ENCODE data around the gene FADS1. TPM values are rescaled to one million over a fixed set of nuclear protein-coding genes. Genes with fewer than 3 reads are reported as not detected.

The FADS1 gene
- total RNA-seq, 3 donors from 2014 or later (not counting 1 experiment from before 2014, with no cell fraction given) = 9.3 to 17.2 (median 10.2) TPM

GRCh38 chr11:61842528-61842820, 25.7 kb upstream of the FADS1 start:
- Mint-ChIP-seq H3K27ac (no peak overlapping the region), H3K4me1 (peaks cover 0 to 6% of the 10 kb centered on the region in 2 donors), H3K9me3 (no peaks in the 10 kb centered on the region), H3K36me3 (peaks cover 3% of the 10 kb centered on the region), H3K4me3 (no peak overlapping the region), H3K27me3 (ENCODE audit: low read depth in 2 of 2) (no peaks in the 10 kb centered on the region)
- Histone ChIP-seq H3K27me3 (ENCODE audit: control insufficient read depth, insufficient read depth, low read length) (no peaks in the 10 kb centered on the region), H3K4me3 (ENCODE audit: low read length) (no peak overlapping the region), H3K27ac (ENCODE audit: low read length) (no peak overlapping the region), H3K9me3 (ENCODE audit: control insufficient read depth, insufficient read depth, low read length) (no peaks in the 10 kb centered on the region), H3K36me3 (ENCODE audit: control insufficient read depth, insufficient read depth, low read length) (peaks cover 4% of the 10 kb centered on the region), H3K4me1 (ENCODE audit: control insufficient read depth, insufficient read depth, low read length) (no peaks in the 10 kb centered on the region)
- ATAC-seq (no peak), DNase-seq (no peak)
- intact Hi-C loops (cut with micrococcal nuclease) = no loop called here
- 93% methylated on average over 7 of the region's 7 CpGs for WGBS (ENCODE audit: insufficient coverage)
- TF ChIP-seq CTCF (IDR thresholded peaks at IDR 0.05) = no peak

- Mint-ChIP-seq H3K36me3 (no peaks in the 10 kb centered on the region), H3K27me3 (ENCODE audit: low read depth in 2 of 2) (no peaks in the 10 kb centered on the region), H3K4me1 (peaks cover 0 to 6% of the 10 kb centered on the region in 2 donors), H3K4me3 (no peak overlapping the region), H3K9me3 (no peaks in the 10 kb centered on the region), H3K27ac (no peak overlapping the region)
- no peak overlapping the region for H3K4me3 ChIP-seq (ENCODE audit: low read length)
- no peaks in the 10 kb centered on the region for H3K4me1 ChIP-seq (ENCODE audit: control insufficient read depth, insufficient read depth, low read length)
- ATAC-seq (no peak), DNase-seq (no peak)
- no peak overlapping the region for H3K27ac ChIP-seq (ENCODE audit: low read length)
- H3K9me3 ChIP-seq (ENCODE audit: control insufficient read depth, insufficient read depth, low read length) = no peaks in the 10 kb centered on the region
- TF ChIP-seq CTCF (IDR thresholded peaks at IDR 0.05) = no peak
- intact Hi-C loops (cut with micrococcal nuclease) = no loop called here
- H3K27me3 ChIP-seq (ENCODE audit: control insufficient read depth, insufficient read depth, low read length) = no peaks in the 10 kb centered on the region
- peaks cover 4% of the 10 kb centered on the region for H3K36me3 ChIP-seq (ENCODE audit: control insufficient read depth, insufficient read depth, low read length)
- 92% methylated on average over 12 of the region's 12 CpGs for WGBS (ENCODE audit: insufficient coverage)
Measured at GRCh38 chr11:61841636-61842527, 25.1 kb upstream of the FADS1 start.

GRCh38 chr11:61840371-61840770, 23.6 kb upstream of the FADS1 start:
- Mint-ChIP-seq H3K27ac (no peak overlapping the region), H3K27me3 (ENCODE audit: low read depth in 2 of 2) (no peaks in the 10 kb centered on the region), H3K4me1 (peaks cover 13 to 17% of the 10 kb centered on the region in 2 donors), H3K4me3 (no peak overlapping the region), H3K9me3 (no peaks in the 10 kb centered on the region), H3K36me3 (no peaks in the 10 kb centered on the region)
- no peak overlapping the region for H3K4me3 ChIP-seq (ENCODE audit: low read length)
- H3K27me3 ChIP-seq (ENCODE audit: control insufficient read depth, insufficient read depth, low read length) = no peaks in the 10 kb centered on the region
- H3K4me1 ChIP-seq (ENCODE audit: control insufficient read depth, insufficient read depth, low read length) = peaks cover 7% of the 10 kb centered on the region
- TF ChIP-seq CTCF (IDR thresholded peaks at IDR 0.05) = no peak
- H3K27ac ChIP-seq (ENCODE audit: low read length) = no peak overlapping the region
- no peaks in the 10 kb centered on the region for H3K9me3 ChIP-seq (ENCODE audit: control insufficient read depth, insufficient read depth, low read length)
- no peak for DNase-seq
- intact Hi-C loops (cut with micrococcal nuclease) = no loop called here
- WGBS (ENCODE audit: insufficient coverage) = 94% methylated on average over 7 of the region's 7 CpGs
- ATAC-seq = no peak
- peaks cover 4% of the 10 kb centered on the region for H3K36me3 ChIP-seq (ENCODE audit: control insufficient read depth, insufficient read depth, low read length)

- ATAC-seq = no peak
- intact Hi-C loops (cut with micrococcal nuclease) = no loop called here
- H3K9me3 Mint-ChIP-seq = no peaks in the 10 kb centered on the region
Measured at GRCh38 chr11:61839742-61840141, 22.9 kb upstream of the FADS1 start.

More at GRCh38 chr11:61839742-61840141, 22.9 kb upstream of the FADS1 start:
- WGBS (ENCODE audit: insufficient coverage) = 94% methylated on average over 2 of the region's 2 CpGs
- Mint-ChIP-seq H3K4me3 (no peak overlapping the region), H3K27me3 (ENCODE audit: low read depth in 2 of 2) (no peaks in the 10 kb centered on the region), H3K27ac (no peak overlapping the region), H3K4me1 (peaks cover 20 to 23% of the 10 kb centered on the region in 2 donors), H3K36me3 (no peaks in the 10 kb centered on the region)
- TF ChIP-seq CTCF (IDR thresholded peaks at IDR 0.05) = no peak
- H3K9me3 ChIP-seq (ENCODE audit: control insufficient read depth, insufficient read depth, low read length) = no peaks in the 10 kb centered on the region
- H3K4me1 ChIP-seq (ENCODE audit: control insufficient read depth, insufficient read depth, low read length) = peaks cover 13% of the 10 kb centered on the region
- H3K27me3 ChIP-seq (ENCODE audit: control insufficient read depth, insufficient read depth, low read length) = no peaks in the 10 kb centered on the region
- H3K27ac ChIP-seq (ENCODE audit: low read length) = no peak overlapping the region
- DNase-seq = no peak
- H3K4me3 ChIP-seq (ENCODE audit: low read length) = no peak overlapping the region
- peaks cover 4% of the 10 kb centered on the region for H3K36me3 ChIP-seq (ENCODE audit: control insufficient read depth, insufficient read depth, low read length)

Measured in natural killer cell (primary cell).